Neural crest cell (in vitro differentiated cells): ENCODE results near the gene LITAFD. TPM values are rescaled to one million over a fixed set of nuclear protein-coding genes. Genes with fewer than 3 reads are reported as not detected.
"Not testable (repeated sequence)": the region's sequence is repeated elsewhere in the genome, so short reads cannot be mapped to it uniquely, and the experiment has no call there.

Source experiments
- DNase-seq: peaks from one replicate; pipeline ENCODE4 v3.0.0; 2021; ENCODE audit warnings: low read depth, mixed read lengths, low spot score
- H3K27ac Mint-ChIP-seq: one replicate; pipeline ENCODE4 v1.8.0; 2021; ENCODE audit warnings: mild to moderate bottlenecking, mixed read lengths; ENCODE audit not compliant: unreplicated experiment
- H3K27me3 Mint-ChIP-seq: 2 replicates; pipeline ENCODE4 v1.8.0; 2021; ENCODE audit warnings: low read depth, mild to moderate bottlenecking, mixed read lengths
- H3K36me3 Mint-ChIP-seq: 2 replicates; pipeline ENCODE4 v1.8.0; 2021; ENCODE audit warnings: low read depth, mild to moderate bottlenecking, mixed read lengths
- H3K4me1 Mint-ChIP-seq: 2 replicates; pipeline ENCODE4 v1.8.0; 2021; ENCODE audit warnings: mixed read lengths
- H3K4me3 Mint-ChIP-seq: one replicate; pipeline ENCODE4 v1.8.0; 2021; ENCODE audit warnings: mild to moderate bottlenecking, mixed read lengths
- H3K9me3 Mint-ChIP-seq: 2 replicates; pipeline ENCODE4 v1.8.0; 2021; ENCODE audit warnings: mixed read lengths
- CTCF ChIP-seq: fragments of 200-600 bp; sonication (generic); conservative IDR thresholded peaks from 2 replicates; pipeline ENCODE4 v1.5.0; 2021; ENCODE audit warnings: antibody characterized with exemption, mild to moderate bottlenecking
- total RNA-seq: library from RNA; stranded (reverse); gene quantifications from 2 replicates; pipeline ENCODE4 v1.2.1, GENCODE V29; 2021

Gene LITAFD
- total RNA-seq, 1 donor from 2014 or later: not detected

DNA sequence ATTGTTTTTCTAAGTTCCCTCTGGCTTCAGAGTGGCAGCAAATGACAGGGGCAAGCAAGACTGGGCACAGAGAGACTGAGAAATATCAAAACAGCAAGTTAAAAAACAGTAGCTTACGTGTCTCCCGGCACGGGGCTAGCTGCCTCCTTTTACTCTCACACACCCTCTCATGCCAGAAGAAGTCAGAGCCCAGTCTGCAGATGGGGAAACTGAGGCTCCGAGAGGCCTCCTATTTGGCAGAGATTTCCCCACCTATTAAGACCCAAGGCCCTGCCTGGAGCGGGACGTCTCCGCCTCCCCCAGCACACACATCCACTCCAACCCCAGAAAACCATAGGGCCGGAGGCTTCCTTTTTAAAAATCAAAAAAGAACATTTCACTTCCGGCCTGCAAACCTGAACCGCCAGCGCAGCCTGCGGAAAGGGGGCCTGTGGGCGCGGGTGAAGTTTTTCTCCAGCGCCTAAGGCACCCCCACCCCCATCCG is 14.2 kb upstream of the LITAFD start:
- no peak for DNase-seq
- no peak for TF ChIP-seq CTCF
- Mint-ChIP-seq H3K36me3 (no peaks in the 10 kb centered on the region), H3K27ac (peak overlapping the region; percentile 96), H3K4me1 (peaks cover 58% of the 10 kb centered on the region), H3K4me3 (peak overlapping the region; percentile 98), H3K9me3 (no peaks in the 10 kb centered on the region), H3K27me3 (peaks cover 12% of the 10 kb centered on the region)

GRCh38 chr16:8868416-8869211 is 13.5 kb upstream of the LITAFD start, which contains the start of gene CARHSP1:
Gene CARHSP1 (minus strand): TSS chr16:8869006. CDS start chr16:8859328, 9,678 bp downstream.
- TF ChIP-seq CTCF: no peak
- peaks cover 12% of the 10 kb centered on the region for H3K27me3 Mint-ChIP-seq
- peaks cover 56% of the 10 kb centered on the region for H3K4me1 Mint-ChIP-seq
- peak; percentile 81 for DNase-seq
- H3K36me3 Mint-ChIP-seq: no peaks in the 10 kb centered on the region
- peak within 1 kb of the TSS; percentile 96 for H3K27ac Mint-ChIP-seq
- peak within 1 kb of the TSS; percentile 98 for H3K4me3 Mint-ChIP-seq
- no peaks in the 10 kb centered on the region for H3K9me3 Mint-ChIP-seq

DNA sequence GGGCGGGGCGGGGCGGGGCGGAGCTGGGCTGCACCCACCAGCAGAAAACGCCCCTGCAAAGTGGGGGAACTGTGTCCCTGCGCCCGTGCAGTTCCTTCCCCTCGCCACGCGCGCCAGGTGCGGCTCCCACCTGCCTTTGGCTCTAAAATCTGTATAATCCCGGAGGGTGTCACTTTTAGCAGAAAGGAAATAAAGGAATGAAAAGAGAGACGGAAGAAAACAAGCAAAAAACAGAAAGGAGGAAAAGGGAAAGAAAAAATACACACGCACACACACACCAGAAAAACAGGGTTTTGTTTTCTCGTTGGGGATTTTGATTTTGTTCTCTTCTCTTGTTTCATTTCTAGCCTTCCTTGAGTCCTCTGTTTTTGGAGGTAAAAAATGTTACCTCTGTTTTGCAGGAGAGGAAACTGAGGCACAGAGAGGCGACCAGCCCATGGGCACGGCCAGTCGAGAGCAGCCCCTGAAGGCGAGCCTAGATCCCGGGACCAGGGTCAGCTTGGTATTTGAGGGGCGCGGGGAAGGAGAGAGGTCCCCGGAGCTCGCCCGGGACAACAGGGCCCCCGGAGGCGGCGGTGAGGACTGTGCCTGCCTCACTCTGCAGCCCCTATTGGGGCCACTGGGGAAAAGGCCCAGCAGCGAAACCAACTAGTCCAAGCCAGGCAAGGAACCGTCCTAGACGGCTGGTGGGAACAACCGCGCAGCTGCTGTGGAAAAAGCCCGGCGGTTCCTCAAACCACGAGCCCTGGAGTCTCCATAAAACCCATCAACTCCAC is 12.8 kb upstream of the LITAFD start:
- peaks cover 48% of the 10 kb centered on the region for H3K4me1 Mint-ChIP-seq
- H3K9me3 Mint-ChIP-seq: no peaks in the 10 kb centered on the region
- H3K4me3 Mint-ChIP-seq: peak overlapping the region; percentile 88
- H3K36me3 Mint-ChIP-seq: no peaks in the 10 kb centered on the region
- peak overlapping the region; percentile 89 for H3K27ac Mint-ChIP-seq
- no peak for TF ChIP-seq CTCF
- H3K27me3 Mint-ChIP-seq: peaks cover 8% of the 10 kb centered on the region
- no peak for DNase-seq

- Mint-ChIP-seq H3K4me1 (peaks cover 46% of the 10 kb centered on the region), H3K4me3 (peak overlapping the region; percentile 88)
- not testable (repeated sequence) for H3K9me3 Mint-ChIP-seq, H3K27ac Mint-ChIP-seq, DNase-seq, H3K36me3 Mint-ChIP-seq, H3K27me3 Mint-ChIP-seq
Observed at GRCh38 chr16:8869988-8870241, 12.2 kb upstream of the LITAFD start.

DNA sequence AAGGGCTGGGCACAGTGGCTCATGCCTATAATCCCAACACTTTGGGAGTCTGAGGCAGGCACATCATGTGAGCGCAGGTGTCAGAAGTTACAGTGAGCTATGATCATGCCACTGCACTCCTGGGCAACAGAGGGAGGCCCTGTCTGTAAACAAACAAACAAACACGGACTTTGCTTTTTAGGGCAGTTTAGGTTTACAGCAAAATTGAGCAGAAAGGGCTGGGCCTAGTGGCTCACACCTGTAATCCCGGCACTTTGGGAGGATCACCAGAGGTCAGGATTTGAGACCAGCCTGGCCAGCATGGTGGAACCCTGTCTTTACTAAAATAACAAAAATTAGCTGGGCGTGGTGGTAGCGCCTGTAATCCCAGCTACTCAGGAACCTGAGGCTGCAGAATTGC is 10.1 kb upstream of the LITAFD start:
- peaks cover 3% of the 10 kb centered on the region for H3K27me3 Mint-ChIP-seq
- H3K36me3 Mint-ChIP-seq: no peaks in the 10 kb centered on the region
- no peak for TF ChIP-seq CTCF
- no peak overlapping the region for H3K4me3 Mint-ChIP-seq
- no peak for DNase-seq
- no peaks in the 10 kb centered on the region for H3K9me3 Mint-ChIP-seq
- peaks cover 26% of the 10 kb centered on the region for H3K4me1 Mint-ChIP-seq
- H3K27ac Mint-ChIP-seq: no peak overlapping the region
